GM18517 (cell line): ENCODE measurements around the gene NPEPL1.
"Not testable (repeated sequence)": the region's sequence is repeated elsewhere in the genome, so short reads cannot be mapped to it uniquely, and the experiment has no call there.

Experiments
- ATAC-seq: cut with Tn5 transposase; IDR thresholded peaks from one replicate; pipeline ENCODE4 v1.9.1; 2021; ENCODE audit warnings: mild to moderate bottlenecking, moderate library complexity; ENCODE audit not compliant: unreplicated experiment

NPEPL1 gene

DNA sequence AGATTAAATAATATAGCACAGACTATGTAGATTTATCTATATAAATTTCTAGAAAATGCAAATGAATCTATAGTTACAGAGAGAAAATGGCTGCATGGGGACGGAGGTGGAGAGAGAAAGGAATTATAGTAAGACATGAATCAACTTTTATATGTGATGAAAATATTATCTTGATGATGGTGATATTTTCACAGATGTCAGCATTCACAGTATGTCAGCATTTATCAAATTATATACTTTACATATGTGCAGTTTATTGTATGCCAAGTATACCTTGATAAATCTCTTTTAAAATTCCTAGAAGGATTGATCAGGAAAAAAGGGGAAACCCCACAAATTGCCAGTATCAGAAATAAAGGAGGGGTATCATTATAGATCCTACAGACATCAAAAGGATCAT lies 44.6 kb downstream of the NPEPL1 start:
- ATAC-seq: no peak

DNA sequence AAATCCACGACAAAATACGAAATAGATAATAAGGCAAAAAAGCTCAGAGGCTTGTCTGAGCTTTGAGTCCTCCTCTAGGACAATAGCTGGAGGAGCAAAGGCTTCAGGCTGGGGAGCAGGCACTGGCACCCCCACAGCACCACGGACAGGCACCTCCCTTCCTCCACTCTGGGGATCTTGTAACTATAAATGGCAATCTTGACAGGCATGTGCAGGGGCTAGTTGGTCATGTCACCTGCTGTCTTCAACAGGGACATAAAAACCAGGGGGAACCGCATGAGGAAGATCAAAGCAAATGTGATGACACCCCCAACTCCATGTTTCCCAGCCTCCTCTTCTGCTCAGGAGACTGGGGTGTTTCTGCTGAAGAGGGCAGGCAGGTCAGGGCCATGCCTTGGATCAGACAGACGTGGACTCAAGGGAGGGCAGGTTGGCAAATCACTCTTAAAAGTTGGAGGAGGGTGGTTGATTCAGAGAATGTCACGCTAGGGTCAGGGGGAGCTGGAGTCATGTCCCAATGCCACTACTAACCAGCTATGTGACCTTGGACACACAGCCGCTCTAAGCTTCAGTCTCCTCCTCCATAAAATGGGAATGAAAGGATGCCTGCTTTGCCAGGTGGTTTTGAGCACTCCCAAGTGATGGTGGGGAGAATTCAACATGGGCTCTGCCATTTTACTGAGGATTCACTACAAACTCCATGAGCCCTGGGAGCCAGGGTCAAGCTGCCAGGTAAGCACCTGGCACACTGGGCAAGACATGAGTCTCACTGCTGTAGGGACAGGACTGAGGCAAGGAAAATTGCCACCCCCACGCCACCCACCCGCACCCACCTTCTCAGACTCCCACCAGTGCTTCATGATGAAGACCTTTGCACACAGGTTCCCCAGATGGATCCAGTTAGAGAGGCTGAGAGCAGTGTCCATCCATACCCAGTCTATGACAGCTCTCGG lies 48.0 kb downstream of the NPEPL1 start:
- no peak for ATAC-seq

DNA sequence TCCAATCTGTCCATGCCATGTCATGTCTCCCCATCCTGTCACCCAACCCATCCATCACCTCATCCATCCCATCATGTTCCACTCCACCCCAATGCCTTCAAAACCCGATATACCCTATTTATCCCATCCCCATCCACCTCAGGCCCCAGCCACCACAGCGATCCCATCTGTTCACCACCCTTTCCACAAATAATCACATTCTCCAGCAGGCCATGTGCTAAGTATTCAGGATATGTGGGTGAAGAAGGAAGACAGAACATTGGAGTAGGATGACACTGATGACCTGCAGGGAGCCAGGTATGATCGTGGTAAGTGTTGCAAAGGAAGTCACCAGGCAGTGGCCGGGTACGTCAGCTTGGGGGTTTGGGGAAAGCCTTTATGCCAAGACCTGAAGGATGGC lies 48.8 kb downstream of the NPEPL1 start:
- ATAC-seq: no peak

DNA sequence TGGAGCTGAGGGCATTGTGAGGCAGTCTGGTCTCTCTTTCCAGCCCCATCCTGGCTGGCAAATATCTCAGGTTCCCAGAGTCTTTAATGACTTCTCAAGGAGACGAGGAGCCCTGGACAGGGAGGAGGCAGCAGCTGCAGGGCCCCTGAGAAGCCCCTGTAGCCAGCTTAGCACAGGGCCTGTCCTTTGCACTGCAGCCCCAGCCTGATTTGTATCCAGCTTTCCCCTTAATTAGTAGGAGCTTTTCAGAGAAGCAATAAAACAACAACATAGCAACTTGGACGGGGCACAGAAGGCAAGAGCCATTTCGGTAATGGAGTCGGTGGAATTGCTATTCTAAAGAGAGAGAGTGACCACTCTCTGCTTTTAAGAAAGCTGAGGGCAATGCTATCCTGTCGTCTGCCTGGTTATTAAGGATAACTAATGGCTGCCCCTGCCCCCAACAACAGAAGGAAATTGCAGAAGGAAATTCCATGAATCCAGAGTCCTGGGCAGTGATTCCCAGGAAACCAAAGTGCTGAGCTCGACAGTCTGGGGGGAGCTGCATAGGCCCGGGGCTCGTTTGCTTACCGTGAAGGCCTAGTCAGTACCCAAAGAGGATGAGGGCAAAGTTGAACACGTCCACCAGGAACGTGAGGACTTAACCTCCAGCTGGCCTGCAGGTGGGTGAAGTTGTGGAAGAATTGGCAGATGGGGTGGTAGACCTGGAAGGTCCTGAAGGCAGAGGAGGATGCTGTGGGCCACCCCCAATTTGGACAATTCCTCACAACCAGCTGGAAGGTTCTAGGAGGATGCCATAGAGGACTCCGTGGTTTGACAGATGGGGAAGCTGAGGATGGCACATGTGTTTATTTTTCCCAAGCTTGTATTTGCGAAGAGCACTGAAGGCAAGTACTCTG lies 50.3 kb downstream of the NPEPL1 start:
- no peak for ATAC-seq

DNA sequence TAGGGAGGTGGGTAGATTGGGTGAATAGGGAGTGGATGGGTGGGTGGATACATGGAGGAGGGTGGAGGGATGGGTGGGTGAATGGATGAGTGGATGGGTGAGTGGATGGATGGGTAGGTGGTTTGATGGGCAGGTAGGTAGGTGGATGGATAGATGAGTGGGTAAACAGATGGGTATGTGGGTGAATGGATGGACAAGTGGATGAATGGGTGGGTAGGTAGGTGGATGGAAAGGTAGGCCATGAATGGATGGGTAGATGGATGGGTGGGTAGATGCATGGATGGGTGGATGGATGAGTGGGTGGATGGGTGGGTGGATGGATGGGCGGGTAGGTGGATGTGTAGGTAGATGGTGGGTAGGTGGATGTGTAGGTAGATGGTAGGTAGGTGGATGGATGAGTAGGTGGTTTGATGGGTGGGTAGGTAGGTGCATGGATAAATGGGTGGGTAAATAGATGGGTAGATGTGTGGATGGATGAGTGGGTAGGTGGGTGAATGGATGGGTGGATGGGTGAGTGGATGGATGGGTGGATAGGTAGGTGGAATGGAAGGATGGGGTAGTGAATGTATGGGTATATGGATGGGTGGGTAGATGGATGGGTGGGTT lies 51.4 kb downstream of the NPEPL1 start:
- no peak for ATAC-seq

DNA sequence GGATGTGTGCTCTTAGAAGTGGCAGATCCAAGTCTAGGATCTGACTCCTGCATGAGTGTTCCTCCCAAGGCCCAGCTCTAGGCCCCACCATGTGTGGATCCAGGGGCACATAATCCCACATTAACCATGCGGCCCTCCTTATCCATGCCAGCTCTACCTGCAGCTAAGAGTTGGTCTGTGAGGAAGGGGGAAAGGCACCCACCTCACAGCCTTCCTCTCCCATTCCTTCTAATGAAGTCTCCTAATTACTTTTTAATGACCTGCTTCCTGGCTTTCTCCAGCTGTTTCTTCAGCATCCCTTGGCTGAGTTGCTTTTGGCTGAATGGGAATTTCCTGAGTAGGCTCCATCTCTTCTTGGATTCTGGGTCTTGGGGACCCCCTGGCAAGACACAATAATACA lies 52.2 kb downstream of the NPEPL1 start:
- ATAC-seq: no peak

DNA sequence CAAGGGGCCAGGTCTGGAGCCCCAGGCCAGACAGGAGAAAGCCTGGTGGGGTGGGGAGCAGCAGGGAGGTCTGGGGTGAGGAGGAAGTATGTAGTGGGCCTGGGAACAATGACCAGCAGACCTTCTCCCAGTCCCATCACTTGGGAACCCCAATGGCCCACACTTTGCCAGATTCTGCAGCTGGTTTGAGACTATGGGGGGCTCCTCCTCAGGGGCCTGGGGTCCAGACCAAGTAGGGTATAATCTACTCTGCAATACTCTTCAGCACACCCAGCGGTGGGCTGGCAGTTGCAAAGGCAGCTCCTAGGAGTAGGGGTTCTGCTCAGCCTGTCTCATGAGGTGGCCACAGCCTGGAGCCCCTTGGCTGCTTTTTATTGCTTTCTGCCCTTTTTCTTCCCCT lies 52.8 kb downstream of the NPEPL1 start:
- ATAC-seq: no peak

DNA sequence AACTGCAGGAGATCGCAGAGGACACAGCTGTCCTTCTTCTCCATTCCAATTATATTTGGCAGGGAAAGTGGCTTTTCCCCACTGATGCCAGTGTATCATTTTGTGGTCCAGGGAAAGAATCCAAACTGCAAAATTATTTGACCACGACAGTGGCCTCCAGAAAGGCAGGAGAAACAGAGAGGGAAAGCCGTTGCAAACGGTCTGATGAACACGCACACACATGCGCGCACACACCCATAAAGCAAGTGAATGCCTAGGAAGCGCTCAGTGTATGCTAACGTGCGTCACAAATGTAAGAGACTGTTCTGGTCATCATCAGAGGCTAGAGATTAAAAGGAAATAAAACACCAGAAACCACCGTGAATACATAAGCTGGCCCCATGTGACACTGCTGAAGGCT lies 54.0 kb downstream of the NPEPL1 start:
- ATAC-seq: no peak

DNA sequence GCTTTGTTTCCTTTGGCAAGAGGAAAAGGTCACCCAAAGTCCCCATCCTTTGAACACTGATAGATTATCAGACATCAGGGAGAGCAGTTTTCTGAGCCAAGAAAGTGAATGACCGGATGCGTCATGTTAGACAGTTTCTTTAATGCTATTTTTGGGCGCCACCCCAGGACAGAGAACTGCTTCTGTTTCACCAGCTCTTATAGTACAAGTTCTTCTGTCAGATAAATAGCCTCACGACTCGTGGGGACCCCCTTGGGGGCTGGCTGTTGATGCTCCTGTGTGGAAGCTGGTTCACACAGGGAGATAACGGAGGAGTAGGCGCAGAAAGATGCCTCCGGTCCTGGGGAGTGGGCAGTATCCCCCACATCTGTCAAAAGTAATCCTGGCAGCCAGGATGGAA lies 54.6 kb downstream of the NPEPL1 start:
- ATAC-seq: no peak

DNA sequence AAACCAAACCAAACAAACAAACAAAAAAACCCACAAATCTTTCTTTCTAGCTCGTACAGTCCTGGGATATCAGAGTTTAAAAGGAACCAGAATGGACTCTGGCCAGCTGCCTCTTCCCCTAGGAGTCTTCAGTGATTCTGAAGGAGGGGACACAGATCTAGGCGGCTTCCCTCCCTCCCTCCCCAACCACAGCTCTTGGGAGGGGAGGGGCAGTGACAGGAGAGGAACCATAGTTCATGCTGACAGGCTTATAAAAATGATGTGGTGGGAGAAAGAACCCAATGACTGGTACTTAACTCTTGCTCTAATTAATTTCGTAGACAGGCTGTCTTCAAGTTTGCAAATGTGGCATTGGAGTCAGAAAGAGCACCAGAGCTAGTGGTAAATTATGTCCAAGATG lies 56.0 kb downstream of the NPEPL1 start:
- ATAC-seq: no peak

DNA sequence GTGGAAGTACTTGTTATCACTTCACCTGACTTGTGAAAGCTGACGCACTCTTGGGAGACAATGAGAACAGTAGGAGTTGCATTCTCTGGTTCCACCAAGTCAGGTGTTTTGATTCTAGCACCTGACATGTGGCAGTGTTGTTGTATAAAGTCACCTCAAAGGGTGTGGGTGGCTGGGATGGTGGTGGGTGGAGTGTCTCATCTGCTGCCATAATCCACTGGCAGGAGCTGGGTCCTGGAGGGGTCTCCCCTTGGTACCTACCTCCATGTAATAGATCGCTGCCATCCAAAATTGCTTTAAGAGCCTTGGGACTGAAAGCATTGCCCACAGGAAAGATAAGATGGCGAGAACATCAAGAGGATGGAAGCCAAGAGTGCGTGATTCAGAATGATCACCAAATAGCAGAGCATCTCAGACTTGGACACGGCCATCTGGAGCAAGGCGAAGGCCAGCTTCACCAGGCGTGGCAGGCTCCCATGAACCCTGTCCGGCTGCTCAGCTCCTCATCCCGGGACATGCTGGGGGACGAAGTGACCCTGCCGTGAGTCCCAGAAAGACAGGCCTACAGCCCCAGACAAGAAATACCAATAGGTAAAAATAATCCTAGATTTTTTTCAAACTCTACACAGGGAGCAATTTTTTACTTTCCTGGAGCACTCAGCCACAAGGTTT lies 56.6 kb downstream of the NPEPL1 start:
- ATAC-seq: no peak

DNA sequence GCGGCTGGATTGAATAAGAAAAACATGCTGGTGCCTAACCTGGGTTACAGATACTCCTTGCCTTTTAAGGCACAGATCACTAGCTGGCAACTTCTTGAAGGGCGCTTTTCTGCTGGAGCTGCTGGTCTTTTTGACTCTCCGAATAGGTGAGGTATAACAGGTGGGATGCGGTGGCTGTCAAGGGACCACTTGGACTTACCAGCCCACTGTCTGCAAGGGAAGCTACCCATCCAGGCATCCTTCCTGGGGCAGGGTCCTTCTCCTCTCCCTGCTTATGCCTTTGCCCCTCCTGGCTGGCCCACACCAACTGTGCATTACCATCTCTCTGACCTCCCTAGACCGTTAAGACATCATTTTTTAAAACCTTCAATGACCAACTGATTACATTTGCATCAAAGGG lies 57.4 kb downstream of the NPEPL1 start:
- ATAC-seq: no peak

DNA sequence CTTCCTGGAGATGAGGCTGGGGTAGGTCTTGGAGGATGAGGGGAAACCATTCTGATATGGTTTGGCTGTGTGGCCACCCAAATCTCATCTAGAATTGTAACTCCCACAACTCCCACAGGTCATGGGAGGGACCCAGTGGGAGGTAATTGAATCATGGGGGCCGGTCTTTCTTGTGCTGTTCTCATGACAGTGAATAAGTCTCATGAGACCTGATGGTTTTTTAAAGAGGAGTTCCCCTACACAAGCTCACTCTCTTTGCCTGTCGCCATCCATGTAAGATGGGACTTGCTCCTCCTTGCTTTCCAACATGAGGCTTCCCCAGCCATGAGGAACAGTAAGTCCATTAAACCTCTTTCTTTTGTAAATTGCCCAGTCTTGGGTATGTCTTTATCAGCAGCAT lies 58.1 kb downstream of the NPEPL1 start:
- ATAC-seq: not testable (repeated sequence)

DNA sequence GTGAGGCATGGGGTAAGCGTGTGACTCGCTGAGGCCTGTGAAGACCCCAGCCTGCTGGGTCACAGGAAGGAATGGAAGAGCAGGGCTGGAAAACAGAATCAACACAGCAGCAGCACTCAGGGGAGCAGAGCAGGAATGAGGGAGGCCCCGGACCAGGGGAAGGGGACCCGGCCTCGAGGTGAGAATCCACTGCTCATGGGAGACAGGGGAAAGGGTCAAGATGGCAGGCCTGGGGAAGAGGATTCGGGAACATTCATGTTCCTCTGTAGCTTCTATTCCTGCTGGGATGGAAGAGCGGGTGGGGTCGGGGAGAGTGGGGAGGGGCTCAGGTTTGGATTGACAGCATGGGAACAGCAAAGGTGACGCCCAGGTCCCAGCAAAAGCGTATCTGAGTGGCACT lies 59.4 kb downstream of the NPEPL1 start:
- ATAC-seq: no peak

DNA sequence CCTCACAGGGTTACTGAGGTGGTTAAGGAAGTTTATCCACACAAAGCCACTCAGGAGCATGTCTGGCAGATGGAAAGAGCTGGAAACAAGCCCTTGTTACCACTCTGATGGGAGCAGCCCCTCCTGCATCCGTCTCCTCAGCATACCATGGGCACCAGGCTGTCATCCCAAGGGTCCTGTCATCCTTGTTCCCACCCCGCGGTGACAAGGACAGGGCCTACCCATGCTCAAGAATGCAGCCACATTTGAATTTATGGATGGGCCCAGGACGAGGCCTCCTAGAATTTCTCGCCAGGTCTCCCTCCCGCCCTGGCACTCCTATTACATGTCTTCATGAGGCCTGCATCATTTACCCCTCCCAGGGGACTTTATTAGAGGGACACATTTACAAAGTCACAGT lies 60.0 kb downstream of the NPEPL1 start:
- no peak for ATAC-seq

DNA sequence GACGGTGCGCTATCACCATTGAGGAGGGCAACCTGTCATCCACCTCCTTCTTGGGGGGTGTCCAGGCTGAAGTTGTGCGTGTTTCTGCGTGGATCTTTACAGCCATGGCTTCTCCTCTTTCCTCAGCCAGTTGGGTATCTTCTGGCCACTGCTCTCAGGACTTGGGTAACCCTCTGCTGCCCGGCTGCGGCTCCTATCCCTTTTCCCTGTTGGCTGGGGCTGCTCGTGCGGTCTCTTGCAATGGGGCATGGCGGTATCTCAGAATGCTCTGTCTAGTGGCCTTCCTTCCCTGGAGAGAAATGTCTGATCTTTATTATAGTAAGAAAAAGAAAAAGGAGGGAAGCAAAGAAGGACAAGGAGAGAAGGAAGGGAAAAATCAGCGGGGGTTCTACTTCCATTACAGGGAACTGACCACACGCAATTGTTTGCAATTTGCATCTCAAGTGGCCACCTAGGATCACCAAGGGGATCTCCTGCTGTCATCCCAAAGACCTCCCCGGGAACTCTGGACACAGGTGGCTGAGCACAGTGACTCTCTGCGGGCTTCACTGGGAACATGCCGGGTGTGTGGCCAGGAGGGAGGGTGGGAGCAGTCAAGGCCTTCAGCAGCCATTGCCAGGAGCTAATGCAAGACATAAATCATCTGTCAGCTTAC lies 60.8 kb downstream of the NPEPL1 start:
- no peak for ATAC-seq

DNA sequence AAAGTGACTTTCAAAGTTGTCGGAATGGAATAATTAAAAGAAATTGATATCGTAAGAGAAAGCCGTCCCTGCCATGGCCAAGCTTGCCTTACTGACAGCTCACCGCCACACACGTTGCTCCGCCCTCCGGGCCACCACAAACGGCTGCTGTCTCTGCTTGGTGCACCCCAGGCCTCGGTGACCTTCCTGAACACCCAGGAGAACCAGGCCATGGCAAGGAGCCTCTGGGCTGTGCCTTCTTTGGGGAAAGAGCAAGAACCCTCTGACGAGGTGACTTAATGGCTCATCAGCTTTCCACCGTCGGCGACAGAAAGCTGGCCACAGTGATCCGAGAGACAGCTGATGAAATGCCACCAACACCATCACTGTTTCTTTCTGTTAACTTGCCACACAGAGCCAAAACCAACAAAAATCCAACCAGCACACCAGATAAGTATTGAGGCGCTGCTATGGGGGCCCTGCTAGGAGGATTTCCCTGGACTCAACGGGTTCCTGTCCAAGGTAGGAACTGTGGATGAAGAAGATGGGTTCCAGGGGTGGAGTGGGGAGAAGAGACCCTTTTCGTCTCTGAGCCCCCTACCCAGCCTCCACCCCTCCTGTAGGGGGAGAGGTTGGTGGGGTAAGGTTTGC lies 61.4 kb downstream of the NPEPL1 start:
- ATAC-seq: no peak

DNA sequence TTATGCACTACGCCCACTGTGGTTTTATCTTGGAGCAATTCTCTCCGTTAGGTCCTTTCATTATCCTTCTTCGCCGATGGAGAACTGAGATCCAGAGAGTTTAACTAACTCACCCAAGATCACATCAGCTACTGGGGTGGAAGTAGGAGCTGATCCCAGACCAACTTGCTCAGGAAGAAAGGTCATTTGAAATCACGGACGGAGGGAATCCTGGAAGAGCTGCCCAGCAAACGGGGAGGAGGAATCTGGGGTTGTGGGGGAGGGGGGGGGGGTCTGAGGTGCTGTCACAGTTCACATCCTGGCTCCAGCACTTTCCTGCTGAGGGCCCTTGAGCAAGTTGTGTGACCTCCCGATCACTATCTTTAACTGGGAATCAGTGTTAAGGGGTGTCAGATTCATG lies 62.0 kb downstream of the NPEPL1 start:
- ATAC-seq: no peak

DNA sequence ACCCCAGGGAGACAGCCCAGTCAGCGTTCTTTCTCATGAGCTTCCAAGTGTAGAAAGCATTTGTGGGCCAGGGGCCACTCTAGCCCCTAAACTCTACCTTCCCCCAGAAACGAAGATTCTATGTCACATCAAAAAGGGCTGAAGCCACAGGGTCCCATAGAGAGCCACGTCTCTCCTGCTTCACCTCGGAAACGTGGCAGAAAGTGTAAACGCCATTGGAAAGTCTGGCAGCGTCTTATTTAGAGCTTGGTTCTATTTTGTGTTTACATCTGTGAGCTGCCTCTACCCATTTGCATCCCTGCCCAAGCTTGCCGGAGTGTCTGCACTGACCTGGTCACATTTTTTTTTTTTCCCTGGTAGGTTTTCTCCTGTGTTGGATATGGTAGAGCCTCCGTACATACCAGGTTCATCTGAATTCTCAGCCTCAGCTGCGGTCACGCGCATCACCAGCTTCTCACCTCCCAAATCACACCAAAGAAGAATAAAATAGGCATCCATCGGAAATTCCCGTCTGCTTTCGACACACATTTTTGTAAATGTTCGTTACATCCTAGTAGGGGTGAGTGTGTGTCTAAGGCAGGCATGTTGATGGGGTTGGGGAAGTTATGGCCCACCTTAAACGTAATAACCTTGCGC lies 62.6 kb downstream of the NPEPL1 start:
- ATAC-seq: no peak
